Measurements from ENCODE around the gene GPR55.

DNA sequence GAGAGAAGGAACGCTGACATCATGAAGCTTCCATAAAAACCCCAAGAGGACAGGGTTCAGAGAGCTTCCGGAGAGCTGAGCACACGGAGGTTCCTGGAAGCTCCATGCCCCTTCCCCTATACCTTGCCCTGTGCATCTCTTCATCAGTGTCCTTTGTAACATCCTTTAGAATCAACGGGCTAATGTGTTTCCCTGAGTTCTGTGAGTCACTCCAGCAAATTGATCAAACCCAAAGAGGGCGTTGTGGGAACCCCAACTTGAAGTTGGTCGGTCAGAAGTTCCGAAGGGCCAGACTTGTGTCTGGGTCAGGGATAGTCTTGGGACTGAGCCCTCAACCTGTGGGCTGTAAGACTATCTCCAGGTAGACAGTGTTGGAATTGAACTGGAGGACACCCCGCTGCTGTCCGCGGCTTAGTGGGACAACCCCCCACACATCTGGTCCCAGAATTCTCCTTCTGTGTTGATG is 25.9 kb upstream of the GPR55 start:
- TF ChIP-seq, protein P1, sequence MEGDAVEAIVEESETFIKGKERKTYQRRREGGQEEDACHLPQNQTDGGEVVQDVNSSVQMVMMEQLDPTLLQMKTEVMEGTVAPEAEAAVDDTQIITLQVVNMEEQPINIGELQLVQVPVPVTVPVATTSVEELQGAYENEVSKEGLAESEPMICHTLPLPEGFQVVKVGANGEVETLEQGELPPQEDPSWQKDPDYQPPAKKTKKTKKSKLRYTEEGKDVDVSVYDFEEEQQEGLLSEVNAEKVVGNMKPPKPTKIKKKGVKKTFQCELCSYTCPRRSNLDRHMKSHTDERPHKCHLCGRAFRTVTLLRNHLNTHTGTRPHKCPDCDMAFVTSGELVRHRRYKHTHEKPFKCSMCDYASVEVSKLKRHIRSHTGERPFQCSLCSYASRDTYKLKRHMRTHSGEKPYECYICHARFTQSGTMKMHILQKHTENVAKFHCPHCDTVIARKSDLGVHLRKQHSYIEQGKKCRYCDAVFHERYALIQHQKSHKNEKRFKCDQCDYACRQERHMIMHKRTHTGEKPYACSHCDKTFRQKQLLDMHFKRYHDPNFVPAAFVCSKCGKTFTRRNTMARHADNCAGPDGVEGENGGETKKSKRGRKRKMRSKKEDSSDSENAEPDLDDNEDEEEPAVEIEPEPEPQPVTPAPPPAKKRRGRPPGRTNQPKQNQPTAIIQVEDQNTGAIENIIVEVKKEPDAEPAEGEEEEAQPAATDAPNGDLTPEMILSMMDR (IDR thresholded peaks at IDR 0.05), result no peak
- TF ChIP-seq EZH2 (IDR thresholded peaks at IDR 0.05), result no peak
- TF ChIP-seq EZH2phosphoT487 (IDR thresholded peaks at IDR 0.05), result no peak

All from neural progenitor cell (in vitro differentiated cells).